Stimulated activated CD4-positive, alpha-beta T cell treated with anti-CD3 and anti-CD28 coated beads, Interleukin-12 subunit alpha, Interleukin-12 subunit beta, amount 100 ng/mL, for 48 hours (primary cell): ENCODE data around the gene SOS2.

Source experiments
- DNase-seq, 3 donors: peaks; one replicate each; pipeline ENCODE4 v3.0.0-alpha.2; 2020; ENCODE audit warnings: low read depth in 2 of 3, low spot score in 1 of 3

Gene SOS2

DNA sequence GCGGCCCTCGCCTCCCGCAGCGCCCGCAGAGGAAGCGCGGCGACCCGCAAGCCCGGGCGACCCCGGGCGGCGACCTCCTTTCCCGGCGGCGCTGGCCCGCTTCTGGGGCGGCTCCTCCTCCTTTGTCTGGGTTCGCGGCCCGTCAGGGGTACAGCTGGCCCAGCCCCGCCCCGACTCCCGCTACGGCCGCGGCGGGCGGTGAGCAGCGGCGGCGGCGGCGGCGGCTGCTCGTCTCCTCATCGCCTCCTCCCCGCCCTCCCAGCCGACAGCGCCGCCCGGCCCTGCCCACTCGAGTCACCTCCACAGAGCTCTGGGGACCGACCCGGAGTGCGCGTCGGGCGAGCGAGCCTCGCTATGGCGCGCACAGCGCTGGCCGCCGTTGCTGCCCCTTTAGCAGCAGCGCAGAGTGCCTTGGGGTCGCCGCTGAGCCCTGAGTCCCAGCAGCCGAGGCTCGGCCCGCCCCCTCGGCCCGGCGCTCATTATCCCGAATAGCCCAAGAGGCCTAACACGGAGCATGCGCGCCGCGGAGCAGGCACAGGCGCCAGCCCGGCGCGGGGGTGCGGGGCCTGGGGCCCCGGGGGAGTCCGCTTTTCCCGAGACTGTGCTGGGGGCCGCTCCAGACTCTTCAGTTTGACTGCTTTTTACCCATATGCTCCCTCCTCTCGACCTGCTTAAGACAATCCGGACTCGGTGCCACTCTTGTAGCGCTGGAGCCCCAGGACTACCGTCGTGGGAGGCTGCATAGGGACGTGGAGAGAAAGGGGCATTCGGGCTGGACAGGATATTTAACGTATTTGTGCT lies at the start of gene SOS2:
SOS2 (minus strand) TSS at position 104 of the 801 bp plus-strand sequence. CDS start 295 bp downstream, outside the sequence.
- DNase-seq, result peak; percentile 49 to 74 (median 52)

DNA sequence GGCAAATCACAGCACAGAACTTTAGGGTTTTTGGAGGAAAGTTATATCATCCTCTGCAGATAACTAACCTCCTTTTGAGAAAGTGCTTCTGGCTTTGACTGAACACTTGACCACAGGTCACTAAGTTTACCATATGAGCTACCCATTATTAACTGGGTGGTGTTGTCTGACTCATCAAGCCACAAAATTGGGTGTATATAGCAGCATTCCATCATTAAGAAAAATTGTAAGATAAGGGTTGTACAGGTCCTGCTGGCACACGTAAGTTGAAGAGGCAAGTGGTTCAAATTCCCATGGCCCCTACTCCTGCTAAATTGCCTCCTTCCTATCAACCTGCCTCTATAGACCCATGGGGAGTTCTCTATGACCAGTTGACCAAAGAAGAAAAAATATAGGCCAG lies 41.1 kb upstream of the SOS2 start:
- DNase-seq, result no peak

DNA sequence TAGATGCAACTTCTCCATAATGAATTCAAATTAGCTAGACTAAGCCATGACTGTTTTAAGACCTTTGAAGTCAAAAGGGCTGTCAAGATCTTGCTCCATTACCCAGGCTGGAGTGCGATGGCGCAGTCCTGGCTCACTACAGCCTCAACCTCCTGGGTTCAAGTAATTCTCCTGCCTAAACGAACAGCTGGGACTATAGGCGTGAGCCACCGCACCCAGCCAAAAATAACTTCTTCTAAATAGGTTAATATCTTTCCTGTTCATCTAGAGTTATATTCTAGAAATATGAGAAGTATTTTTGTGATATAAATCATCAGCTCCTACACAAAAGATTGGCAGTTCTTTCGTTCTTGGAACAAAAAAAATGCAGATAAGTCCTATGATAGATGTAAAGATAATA lies 39.6 kb upstream of the SOS2 start:
- no peak for DNase-seq

DNA sequence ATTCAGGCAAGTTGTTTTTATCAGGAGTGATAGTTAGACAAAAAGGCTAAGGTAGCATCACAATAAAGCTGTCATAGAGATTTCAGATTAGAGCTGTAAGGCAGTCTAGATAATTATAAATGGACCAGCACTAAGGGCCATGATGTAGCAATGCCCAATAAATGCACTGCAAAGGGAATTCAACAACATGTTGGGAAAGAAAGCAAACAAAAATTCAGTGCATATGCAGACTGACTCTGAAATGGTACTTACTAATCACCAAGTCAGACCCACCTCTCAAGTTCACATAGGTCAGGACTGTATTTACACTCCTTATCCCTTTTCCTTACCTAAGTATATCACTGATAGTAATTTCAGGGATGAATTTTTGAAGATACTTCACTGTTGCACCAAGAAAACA lies 33.7 kb upstream of the SOS2 start:
- DNase-seq, result no peak

DNA sequence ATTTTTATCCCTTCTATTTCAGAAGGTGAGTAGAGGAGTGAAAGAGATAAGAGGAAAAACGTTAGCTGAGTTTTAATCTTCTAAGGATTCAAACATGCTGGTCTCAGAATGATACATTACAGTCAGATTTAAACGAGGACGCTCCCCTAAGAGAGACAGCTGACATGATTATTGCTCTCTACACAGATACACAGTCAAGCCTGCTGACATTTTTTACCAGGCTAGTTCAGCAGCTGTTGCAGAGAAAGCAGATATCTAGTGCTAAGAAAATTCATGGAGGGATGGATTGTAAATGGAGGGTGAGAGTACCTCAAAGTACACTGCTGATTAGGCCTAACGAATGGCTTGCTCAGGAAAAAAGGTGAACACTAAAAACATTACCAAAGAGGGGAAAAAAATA lies 31.9 kb upstream of the SOS2 start:
- no peak for DNase-seq

DNA sequence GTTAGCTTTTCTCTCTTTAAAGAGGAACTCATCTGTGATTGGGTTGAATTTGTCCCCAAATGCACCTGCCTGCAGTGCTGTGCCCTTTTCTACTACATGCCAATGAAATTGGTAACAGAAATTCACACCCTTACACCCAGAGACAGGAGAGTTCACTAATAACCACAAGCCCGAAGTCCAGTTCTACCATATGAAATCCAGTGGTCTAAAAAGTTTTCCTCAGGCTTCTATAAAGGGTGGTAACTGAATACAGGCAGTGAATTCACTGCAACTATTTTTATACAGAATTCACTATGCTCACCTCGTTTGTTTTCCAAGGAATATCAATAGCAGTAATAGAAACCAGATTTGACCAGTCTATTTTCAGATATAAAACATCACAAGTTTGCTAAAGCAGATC lies 31.5 kb upstream of the SOS2 start:
- no peak for DNase-seq

DNA sequence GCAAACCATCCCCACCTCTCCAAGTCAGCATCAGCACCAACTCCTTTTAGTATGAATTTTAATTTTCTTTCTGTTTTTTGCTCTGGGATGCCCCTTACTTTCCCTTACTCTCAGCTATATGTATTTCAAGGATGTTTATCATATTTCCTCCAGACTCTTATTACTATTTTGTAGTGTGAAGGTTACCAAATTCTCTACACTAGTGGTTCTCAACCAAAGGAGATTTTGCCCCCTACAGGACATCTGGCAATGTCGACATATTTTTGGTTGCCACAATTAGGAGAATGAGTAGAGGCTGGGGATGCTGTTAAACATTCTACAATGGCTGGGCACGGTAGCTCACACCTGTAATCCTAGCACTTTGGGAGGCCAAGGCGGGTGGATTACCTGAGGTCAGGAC lies 29.1 kb upstream of the SOS2 start:
- DNase-seq, result peak in 1 of 3 donors; percentile 11

DNA sequence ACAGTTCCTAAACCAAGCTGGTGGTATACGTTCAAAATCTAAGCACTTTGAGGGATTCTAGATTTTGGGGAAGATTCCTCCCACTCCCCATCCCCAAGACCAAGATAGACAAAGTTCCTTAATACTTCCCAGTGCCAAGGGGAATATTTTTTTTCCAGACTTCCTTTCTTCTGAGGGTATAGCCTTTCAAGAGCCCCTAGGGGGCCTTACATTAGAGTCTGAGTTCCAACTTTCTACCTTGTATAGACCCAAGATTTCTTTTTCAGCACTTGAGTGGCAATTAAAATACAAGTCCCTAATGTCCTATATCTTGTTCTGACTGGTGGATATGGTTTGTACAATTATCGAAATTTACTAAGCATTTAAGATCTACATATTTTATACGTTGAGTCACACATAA lies 28.7 kb upstream of the SOS2 start:
- no peak for DNase-seq

DNA sequence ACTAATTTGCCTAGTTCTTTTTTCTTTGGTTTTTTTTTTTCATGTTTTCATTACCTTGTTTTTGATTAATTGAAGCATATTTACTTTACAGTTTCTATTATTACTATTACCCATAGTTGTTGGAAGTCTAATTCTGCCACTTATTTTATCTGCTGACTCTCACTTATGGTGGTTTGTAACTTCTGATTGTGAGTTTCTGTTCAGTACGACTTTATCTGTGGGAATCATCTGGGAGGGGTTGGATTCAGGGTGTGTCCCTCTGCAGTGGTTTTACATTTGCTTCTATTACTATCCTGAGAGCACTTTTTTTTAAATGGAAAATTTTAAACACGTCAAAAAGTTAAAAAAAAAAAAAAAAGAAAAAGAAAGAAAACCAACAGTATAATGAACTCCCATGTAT lies 26.4 kb upstream of the SOS2 start:
- DNase-seq, result no peak

DNA sequence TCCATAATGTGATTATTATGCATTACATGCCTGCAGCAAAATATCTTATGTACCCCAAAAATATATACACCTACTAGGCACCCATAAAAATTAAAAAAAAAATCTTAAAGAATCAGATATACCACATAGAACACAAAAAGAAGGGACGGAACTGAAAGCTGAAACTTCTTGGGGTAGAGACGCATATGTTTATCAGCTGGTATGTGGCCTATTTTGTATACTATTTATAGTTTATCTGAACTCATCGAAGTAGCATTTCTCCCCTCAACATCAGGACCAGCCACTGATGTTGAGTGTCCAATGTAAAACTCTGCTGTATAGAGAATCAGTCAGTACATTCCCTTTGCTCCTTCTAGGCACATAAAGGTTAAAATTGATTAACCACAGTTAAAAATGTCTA lies 22.9 kb upstream of the SOS2 start:
- no peak for DNase-seq

DNA sequence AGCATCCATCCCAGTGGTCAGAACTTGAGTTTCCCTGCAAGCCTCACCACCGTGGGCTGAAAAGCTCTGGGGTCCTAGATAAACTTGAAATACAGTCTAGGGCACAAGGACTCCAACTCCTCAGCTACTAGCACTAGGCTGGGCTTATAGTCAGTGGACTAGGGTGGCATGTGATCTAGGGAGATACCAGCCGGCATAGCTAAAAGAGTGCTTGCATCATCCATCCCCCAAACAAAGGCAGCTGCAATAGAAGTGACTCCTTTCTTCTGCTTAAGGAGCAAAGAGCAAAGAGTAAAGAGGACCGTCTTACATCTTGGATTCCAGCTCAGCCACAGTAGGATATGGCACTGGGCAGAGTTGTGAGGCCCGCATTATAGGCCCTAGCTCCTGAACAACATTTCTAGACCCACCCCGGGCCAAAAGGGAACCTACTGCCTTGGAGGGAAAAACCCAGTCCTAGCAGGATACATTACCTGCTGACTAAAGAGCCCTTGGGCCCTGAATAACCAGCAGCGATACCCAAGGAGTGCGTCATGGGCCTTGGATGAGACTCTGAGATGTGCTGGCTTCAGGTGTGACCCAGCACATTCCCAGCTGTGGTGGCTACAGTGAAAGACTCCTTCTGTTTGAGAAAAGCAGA lies 17.9 kb upstream of the SOS2 start:
- DNase-seq, result no peak

DNA sequence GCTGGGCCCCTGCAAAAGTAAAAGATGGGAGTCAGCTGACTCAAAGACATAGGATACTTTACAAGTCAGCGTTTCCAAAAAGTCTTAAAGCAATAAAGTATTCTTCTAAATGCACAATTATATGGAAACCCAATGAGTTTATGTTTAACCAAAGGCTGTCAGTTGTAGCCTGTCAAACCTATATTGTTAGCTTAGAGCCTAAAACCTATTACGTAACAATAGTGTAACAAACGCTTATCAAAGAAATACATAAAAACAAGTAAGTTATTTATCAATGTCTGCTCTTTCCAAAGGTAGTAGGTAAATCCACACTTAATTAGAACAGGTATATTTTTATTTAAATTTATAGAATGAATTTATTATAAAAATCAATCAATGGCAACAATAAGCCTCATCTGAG lies 15.9 kb upstream of the SOS2 start:
- DNase-seq, result no peak

DNA sequence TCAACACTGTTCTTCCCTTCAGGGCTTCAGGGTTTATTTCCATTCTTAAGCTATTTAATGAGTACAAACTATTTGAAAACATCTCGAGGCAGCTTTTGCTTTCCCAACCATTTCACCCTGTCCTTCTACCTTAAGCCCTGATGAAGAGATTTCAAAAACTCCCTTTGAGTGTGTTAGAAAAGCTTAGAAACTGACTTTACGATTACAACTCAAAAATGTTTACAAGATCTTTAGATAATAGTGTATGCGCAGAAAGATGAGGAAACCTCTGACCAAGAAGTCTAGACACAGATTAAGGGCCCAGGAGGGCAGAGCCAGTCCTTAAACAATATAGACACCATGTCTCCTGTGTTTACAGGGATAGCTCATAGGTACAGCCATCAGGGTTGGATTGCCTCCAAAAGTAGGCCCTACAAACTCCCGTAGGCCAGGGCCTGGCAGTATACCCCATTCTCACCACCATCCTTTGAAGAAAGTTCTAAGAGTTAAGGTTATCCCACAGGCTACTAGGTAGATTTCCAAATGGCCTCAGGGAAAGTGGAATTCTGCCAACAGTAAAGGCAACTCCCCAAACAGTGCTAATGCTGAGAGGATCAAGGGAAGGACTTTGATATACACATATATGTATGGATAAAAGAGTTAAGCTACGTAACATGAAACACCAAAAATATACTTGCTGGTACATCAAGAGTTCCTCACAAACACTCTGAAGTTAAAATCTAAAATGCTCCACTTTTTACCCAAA lies 11.4 kb upstream of the SOS2 start:
- no peak for DNase-seq

DNA sequence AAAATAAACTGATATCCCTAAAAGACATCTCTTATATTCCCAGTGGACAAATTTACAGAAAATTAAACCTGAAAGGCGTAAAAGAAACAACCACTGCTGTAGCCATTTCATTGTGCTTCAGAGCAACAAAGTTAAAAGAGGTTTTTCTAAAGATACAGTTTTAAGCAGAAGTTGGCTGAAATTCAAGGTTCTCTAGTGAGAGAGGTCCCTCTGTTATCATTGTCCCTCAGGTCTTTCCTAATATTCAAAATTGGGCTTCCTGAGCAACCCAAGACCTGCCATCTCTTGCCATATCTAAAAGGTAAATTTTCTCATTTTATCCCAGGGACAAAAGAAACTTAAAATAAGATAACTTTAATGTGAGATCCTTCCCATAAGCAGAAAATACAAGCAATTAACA lies 10.7 kb upstream of the SOS2 start:
- DNase-seq, result no peak

DNA sequence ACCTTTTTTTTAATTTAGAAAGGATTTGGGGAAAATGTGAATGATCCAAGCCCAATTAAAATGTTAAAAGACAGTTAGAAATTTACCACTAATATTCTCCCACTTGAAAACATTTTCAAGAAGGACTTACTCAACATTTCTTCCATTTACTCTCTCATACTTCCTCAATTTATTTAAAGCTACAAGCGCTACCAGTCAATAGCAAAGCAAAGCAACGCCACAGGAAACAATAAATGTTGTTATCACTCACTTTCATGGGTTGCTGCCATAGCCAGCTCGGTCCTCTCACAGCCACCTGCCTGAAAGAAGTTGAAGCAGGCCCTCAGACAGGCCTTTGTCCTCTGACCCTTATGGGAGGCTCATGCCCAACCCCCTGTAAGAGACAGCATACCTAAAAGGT lies 6.0 kb upstream of the SOS2 start:
- DNase-seq, result no peak

DNA sequence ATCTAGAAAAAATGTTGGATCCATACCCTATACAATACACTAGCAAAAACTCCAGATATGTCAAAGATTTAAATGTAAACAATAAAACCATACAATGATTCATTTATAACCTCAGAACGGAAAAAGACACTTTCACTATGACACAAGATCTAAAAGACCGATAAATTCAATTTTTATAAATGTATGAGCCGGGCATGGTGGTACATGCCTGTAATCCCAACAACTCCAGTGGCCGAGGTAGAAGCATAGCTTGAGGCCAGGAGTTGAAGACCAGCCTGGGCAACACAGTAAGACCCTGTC lies 2.5 kb upstream of the SOS2 start:
- no peak for DNase-seq

DNA sequence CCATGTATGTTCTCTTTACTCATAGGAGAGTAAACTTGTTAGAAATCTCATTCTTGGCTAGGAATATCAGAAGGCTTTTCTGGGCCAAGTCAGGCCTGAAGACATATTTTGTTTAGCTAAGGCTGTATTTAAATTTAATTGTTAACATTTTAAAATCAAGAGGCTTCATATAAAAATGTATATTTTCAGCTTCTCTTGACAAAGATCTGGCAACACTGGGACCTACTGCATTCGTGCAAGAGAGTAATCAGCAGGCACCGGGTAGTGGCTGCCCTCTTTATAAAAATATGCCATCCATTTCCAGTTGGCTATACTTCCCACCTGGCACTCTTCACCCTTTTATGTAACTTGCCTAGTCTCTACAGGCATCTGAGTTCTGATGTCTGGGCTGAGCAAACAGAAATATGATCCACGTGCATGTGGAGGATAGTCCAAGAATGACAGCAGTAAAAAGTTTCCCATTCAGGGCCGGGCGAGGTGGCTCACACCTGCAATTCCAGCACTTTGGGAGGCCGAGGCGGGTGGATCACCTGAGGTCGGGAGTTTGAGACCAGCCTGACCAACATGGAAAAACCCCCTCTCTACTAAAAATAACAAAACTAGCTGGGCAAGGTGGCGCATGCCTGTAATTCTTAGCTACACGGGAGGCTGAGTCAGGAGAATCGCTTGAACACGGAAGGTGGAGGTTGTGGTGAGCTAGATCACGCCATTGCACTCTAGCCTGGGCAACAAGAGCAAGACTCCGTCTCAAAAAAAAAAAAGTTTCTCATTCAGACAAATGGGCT lies 2.0 kb upstream of the SOS2 start:
- peak in 2 of 3 donors; percentile 20 to 22 for DNase-seq

DNA sequence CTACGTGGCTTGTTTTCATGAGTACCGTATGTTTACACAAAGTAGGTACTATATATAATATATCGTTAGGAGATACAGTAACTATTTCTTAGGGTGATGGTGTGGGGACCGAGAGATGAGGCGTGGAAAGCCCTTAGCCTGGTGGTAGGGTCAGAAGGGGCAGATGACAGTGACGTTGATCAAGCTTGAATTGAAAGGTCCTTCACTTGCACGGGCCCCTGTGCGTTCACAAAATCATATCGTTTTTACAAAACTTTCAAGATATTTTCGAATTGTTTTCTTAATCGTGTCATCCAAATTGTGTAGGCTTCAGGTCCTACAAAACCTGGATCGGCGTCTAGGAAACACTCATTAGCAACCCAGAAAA lies 881 bp upstream of the SOS2 start:
- DNase-seq, result no peak

DNA sequence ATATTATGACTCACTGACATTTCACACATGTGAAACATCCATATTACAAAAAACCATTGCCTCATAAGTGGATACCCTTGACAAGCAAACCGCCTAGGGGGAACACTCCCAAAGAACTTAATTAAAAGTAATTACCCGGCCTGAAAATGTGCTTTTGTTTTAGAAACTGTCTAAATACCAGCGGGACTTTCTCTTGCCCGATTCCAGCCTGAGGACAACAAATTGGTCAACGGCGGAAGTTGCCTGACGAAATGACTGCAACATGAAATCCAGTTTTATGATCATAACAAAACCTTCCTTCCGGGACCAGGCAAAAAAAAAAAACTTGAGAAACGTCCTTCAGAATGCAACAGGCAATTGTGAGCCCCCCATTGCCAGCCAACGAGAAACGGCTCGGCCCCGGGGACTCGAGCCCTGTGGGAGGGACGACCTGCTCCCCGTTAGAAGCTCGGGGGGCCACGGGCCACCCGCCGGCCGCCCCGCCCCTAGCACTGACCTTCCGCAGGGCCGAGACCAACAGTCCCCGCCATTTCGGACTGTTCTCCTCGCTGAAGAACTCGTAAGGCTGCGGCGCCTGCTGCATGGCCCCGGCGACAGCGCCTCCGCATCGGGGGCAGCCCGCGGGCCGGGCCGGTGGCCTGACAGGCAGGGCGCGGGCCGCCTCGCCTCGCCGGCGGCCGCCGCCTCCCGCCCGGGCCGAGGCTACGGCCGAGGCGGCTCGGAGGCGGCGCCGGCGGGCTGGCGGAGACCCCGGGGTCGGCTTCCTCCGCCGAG lies 490 bp downstream of the SOS2 start:
- DNase-seq, result peak in 2 of 3 donors; percentile 5 to 43

DNA sequence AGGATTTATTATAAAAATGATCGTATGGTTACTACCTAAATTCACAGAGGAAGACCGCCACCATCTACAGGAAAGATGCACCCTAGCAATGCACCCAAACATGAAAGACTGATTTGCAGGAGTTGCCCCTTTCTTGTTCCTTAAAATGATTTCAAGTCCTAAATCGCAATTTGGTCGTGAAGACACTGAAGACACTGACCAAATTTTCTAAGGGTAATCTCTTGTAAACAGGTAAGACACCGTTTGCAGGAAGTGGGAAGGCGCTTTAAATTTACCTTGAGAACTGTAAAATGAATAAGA lies 1.0 kb downstream of the SOS2 start:
- no peak for DNase-seq

DNA sequence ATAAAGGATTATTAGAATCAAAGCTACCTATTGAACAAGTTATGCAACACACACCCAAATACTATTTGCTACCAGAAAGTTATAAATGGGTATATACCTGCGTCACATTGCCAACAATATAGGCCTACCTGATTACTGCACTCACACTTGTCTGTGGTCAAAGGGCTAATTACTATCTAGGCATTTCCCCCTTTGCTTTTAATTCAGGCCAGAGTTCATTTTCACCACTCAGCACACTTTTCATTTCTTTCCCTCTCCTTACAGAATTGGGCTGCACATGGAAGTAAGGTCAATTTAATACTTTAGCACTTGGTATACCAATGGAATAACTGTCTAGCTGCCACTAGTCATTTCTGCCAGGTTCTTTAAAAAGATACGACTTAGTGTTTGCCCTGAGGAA lies 1.7 kb downstream of the SOS2 start:
- DNase-seq, result no peak
